ENCODE measurements around the gene ANO9. TPM values are rescaled to one million over a fixed set of nuclear protein-coding genes. Genes with fewer than 3 reads are reported as not detected.
"Not testable (repeated sequence)": the region's sequence is repeated elsewhere in the genome, so short reads cannot be mapped to it uniquely, and the experiment has no call there.

ANO9 gene
- total RNA-seq, 2 donors from 2014 or later = 0.11 to 0.75 TPM

- H3K27ac ChIP-seq = no peak overlapping the region
- no peak for DNase-seq (ENCODE audit: low spot score)
- peaks cover 0 to 22% of the 10 kb centered on the region in 2 donors for H3K4me1 ChIP-seq
- TF ChIP-seq CTCF (IDR thresholded peaks at IDR 0.05) = no peak
- no peaks in the 10 kb centered on the region for H3K36me3 ChIP-seq
- peaks cover 0 to under 1% of the 10 kb centered on the region in 2 donors for H3K27me3 ChIP-seq
- no peaks in the 10 kb centered on the region for H3K9me3 ChIP-seq
- no peak overlapping the region for H3K4me3 ChIP-seq
Observed at GRCh38 chr11:405323-405953, 36.4 kb downstream of the ANO9 start.

- no peak for DNase-seq (ENCODE audit: low spot score)
- H3K9me3 ChIP-seq = no peaks in the 10 kb centered on the region
- TF ChIP-seq CTCF (IDR thresholded peaks at IDR 0.05) = no peak
- no peaks in the 10 kb centered on the region for H3K36me3 ChIP-seq
- no peak overlapping the region for H3K4me3 ChIP-seq
- H3K4me1 ChIP-seq = peaks cover 0 to 26% of the 10 kb centered on the region in 2 donors
- H3K27me3 ChIP-seq = peaks cover 0 to 8% of the 10 kb centered on the region in 2 donors
- no peak overlapping the region for H3K27ac ChIP-seq
Observed at GRCh38 chr11:404551-405264, 37.1 kb downstream of the ANO9 start.

GRCh38 chr11:403761-404431, 37.9 kb downstream of the ANO9 start:
- Histone ChIP-seq H3K27me3 (peaks cover 0 to 12% of the 10 kb centered on the region in 2 donors), H3K9me3 (no peaks in the 10 kb centered on the region), H3K36me3 (no peaks in the 10 kb centered on the region), H3K4me1 (peaks cover 0 to 26% of the 10 kb centered on the region in 2 donors), H3K4me3 (no peak overlapping the region), H3K27ac (no peak overlapping the region)
- DNase-seq (ENCODE audit: low spot score) = no peak
- TF ChIP-seq CTCF (IDR thresholded peaks at IDR 0.05) = no peak

- DNase-seq (ENCODE audit: low spot score) = no peak
- no peak for TF ChIP-seq CTCF (IDR thresholded peaks at IDR 0.05)
- H3K4me3 ChIP-seq = no peak overlapping the region
- H3K27me3 ChIP-seq = peaks cover 0 to 15% of the 10 kb centered on the region in 2 donors
- H3K4me1 ChIP-seq = peaks cover 0 to 26% of the 10 kb centered on the region in 2 donors
- no peaks in the 10 kb centered on the region for H3K36me3 ChIP-seq
- H3K9me3 ChIP-seq = no peaks in the 10 kb centered on the region
- H3K27ac ChIP-seq = no peak overlapping the region
Observed at GRCh38 chr11:403021-403760, 38.6 kb downstream of the ANO9 start.

GRCh38 chr11:401196-401595, 40.6 kb downstream of the ANO9 start:
- Histone ChIP-seq H3K27me3 (peaks cover 0 to 15% of the 10 kb centered on the region in 2 donors), H3K4me1 (peaks cover 0 to 28% of the 10 kb centered on the region in 2 donors)
- not testable (repeated sequence) for H3K9me3 ChIP-seq; H3K36me3 ChIP-seq; DNase-seq (ENCODE audit: low spot score); H3K27ac ChIP-seq; H3K4me3 ChIP-seq

All from right atrium auricular region (tissue), 2 donors.